T-cell (primary cell): Measurements from ENCODE around the gene INPP5A. TPM values are rescaled to one million over a fixed set of nuclear protein-coding genes. Genes with fewer than 3 reads are reported as not detected.

Experiments used
- ATAC-seq, 4 experiments: fragments of 200-7000 bp in 3 of 4; fragments of 150-1000 bp in 1 of 4; cut with Tn5 transposase; replicated peaks in 1 of 4; 1 replicate in 3 of 4; 2 replicates in 1 of 4; pipeline ENCODE4 v1.10.0; 2021; ENCODE audit warnings: moderate library complexity in 3 of 4, mild to moderate bottlenecking in 2 of 4, moderate number of reproducible peaks in 1 of 4
- CTCF ChIA-PET, 2 donors: fragments of 300-600 bp; sonication (Branson Sonifier 250); formaldehyde crosslinking; loops; one replicate each; lab custom pipeline; 2022; ENCODE audit warnings: antibody characterized with exemption in 2 of 2; lab: Charles Lee
- POLR2A ChIA-PET, 2 donors: fragments of 300-600 bp; sonication (Branson Sonifier 250); formaldehyde crosslinking; loops; one replicate each; lab custom pipeline; 2022; ENCODE audit warnings: antibody characterized with exemption in 2 of 2; lab: Charles Lee
- DNase-seq, 35 experiments: peaks; one replicate each; pipeline versions ENCODE4 v3.0.0 to v3.0.0-alpha.2; 2013 to 2023
- H3K27ac ChIP-seq: one replicate; pipeline ENCODE4 v1.5.1; 2013; ENCODE audit warnings: low read length
- H3K27me3 ChIP-seq, 2 experiments: replicated peaks in 1 of 2; 1 replicate in 1 of 2; 2 replicates in 1 of 2; pipeline versions ENCODE4 v1.6.1 to v1.7.0; 2013; ENCODE audit warnings: low read length in 1 of 2, mixed read lengths in 1 of 2; ENCODE audit not compliant: control insufficient read depth in 2 of 2, insufficient read depth in 2 of 2; ENCODE audit errors: extremely low read depth in 1 of 2
- H3K36me3 ChIP-seq, 2 donors: 1 replicate in 1 of 2; 2 replicates in 1 of 2; pipeline versions ENCODE4 v1.6.1 to v1.7.0; 2013; ENCODE audit warnings: low read length in 1 of 2; ENCODE audit not compliant: control insufficient read depth in 2 of 2, insufficient read depth in 1 of 2; ENCODE audit errors: extremely low read depth in 1 of 2
- H3K4me1 ChIP-seq, 2 experiments: 1 replicate in 1 of 2; 2 replicates in 1 of 2; pipeline versions ENCODE4 v1.6.1 to v1.7.0; 2013; ENCODE audit warnings: low read length in 2 of 2, mixed read lengths in 1 of 2; ENCODE audit not compliant: insufficient read depth in 2 of 2, control insufficient read depth in 1 of 2; ENCODE audit errors: extremely low read depth in 1 of 2
- H3K4me3 ChIP-seq, 2 donors: 1 replicate in 1 of 2; 2 replicates in 1 of 2; pipeline versions ENCODE4 v1.5.1 to v1.7.0; 2013; ENCODE audit warnings: mild to moderate bottlenecking in 2 of 2, low read length in 1 of 2, moderate library complexity in 1 of 2; ENCODE audit not compliant: control insufficient read depth in 1 of 2; ENCODE audit errors: extremely low read depth in 1 of 2
- H3K9me3 ChIP-seq: 2 replicates; pipeline ENCODE4 v1.7.0; 2013
- H3K27ac Mint-ChIP-seq, 2 donors: one replicate each; pipeline ENCODE4 v1.8.0; 2020 to 2021; ENCODE audit warnings: mild to moderate bottlenecking in 2 of 2, mixed read lengths in 2 of 2
- H3K27me3 Mint-ChIP-seq, 2 donors: one replicate each; pipeline ENCODE4 v1.8.0; 2021 to 2022; ENCODE audit warnings: mixed read lengths in 2 of 2
- H3K36me3 Mint-ChIP-seq: one replicate; pipeline ENCODE4 v1.8.0; 2021; ENCODE audit warnings: mixed read lengths
- H3K4me1 Mint-ChIP-seq, 3 donors: one replicate each; pipeline ENCODE4 v1.8.0; 2020 to 2022; ENCODE audit warnings: mixed read lengths in 3 of 3, mild to moderate bottlenecking in 1 of 3
- H3K4me3 Mint-ChIP-seq, 3 donors: one replicate each; pipeline ENCODE4 v1.8.0; 2020 to 2022; ENCODE audit warnings: mild to moderate bottlenecking in 3 of 3, mixed read lengths in 3 of 3, moderate library complexity in 3 of 3
- H3K9me3 Mint-ChIP-seq, 3 donors: one replicate each; pipeline ENCODE4 v1.8.0; 2020 to 2022; ENCODE audit warnings: mixed read lengths in 3 of 3
- WGBS: methylation state at CpG from one replicate; pipeline ENCODE4 v1.1.5; 2013; ENCODE audit warnings: missing lambda C conversion rate; ENCODE audit not compliant: insufficient coverage; 5-methylcytosine and 5-hydroxymethylcytosine counted together
- total RNA-seq, 35 experiments: library from RNA in 6 of 35; stranded (reverse) in 6 of 35; fragments of 120-200 nt in 1 of 35; gene quantifications; one replicate each; pipeline versions ENCODE4 v1.2.1 to v1.2.4 and lab custom pipeline; 2013 to 2026

INPP5A gene
- total RNA-seq, 5 donors from 2014 or later (not counting 1 experiment from before 2014, with no cell fraction given): 20.9 to 23.1 (median 22.9) TPM

DNA sequence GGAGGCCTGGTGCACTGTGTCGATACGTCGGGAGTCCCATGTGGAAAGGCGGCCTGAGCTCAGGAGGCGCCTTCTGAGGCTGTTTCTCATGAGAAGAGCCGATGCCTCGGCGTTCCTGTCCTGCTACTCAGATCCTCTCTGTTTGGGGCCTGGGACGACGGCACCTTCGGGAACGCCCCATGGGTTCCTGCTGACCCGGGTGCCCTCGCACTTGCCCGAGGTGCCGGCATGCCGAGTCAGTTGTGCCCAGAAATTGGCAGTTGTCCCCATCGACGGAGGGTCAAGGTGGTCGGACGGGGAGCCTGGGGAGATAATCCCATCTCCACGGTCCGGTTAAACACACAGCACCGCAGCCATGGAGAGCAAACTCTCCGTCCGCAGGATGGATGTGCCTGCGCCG is 215.4 kb downstream of the INPP5A start:
- Mint-ChIP-seq H3K27ac (no peak overlapping the region), H3K4me1 (no peaks in the 10 kb centered on the region), H3K36me3 (peaks cover 47% of the 10 kb centered on the region), H3K27me3 (no peaks in the 10 kb centered on the region), H3K9me3 (peaks cover 0 to 4% (median 0%) of the 10 kb centered on the region in 3 donors), H3K4me3 (no peak overlapping the region)
- Histone ChIP-seq H3K27me3 (no peaks in the 10 kb centered on the region), H3K4me1 (no peaks in the 10 kb centered on the region), H3K27ac (no peak overlapping the region), H3K4me3 (no peak overlapping the region), H3K36me3 (peaks cover 4 to 23% of the 10 kb centered on the region in 2 donors), H3K9me3 (no peaks in the 10 kb centered on the region)
- DNase-seq (no peak), ATAC-seq (no peak)
- WGBS: 96% methylated on average over 28 of the region's 28 CpGs
- CTCF ChIA-PET: no interaction called here
- POLR2A ChIA-PET: no interaction called here

DNA sequence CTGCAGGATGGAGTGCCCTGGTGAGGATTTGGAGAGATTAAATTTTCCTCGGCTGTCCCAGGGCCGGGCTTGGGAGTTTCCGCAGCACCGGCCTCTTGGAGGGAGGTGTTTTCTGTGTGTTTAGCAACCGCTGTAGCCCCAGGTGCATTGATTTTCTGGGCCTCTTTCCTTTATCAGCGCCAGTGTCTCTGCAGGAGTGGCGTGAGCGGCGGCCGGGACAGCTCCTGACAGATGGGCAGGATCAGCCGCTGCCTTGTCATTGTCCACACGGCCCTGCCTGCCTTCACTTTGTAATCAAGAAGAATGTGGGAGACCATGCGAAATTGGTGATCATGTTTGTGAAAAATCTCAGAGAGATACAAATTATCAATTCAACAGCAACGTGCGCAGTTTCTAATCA is 216.0 kb downstream of the INPP5A start:
- CTCF ChIA-PET: no interaction called here
- H3K36me3 ChIP-seq: peaks cover 4 to 23% of the 10 kb centered on the region in 2 donors
- H3K4me1 Mint-ChIP-seq: no peaks in the 10 kb centered on the region
- ATAC-seq (no peak), DNase-seq (no peak)
- H3K9me3 Mint-ChIP-seq: peaks cover 0 to 4% (median 0%) of the 10 kb centered on the region in 3 donors
- H3K9me3 ChIP-seq: no peaks in the 10 kb centered on the region
- no peak overlapping the region for H3K27ac Mint-ChIP-seq
- POLR2A ChIA-PET: no interaction called here
- no peaks in the 10 kb centered on the region for H3K27me3 ChIP-seq
- H3K27me3 Mint-ChIP-seq: no peaks in the 10 kb centered on the region
- peaks cover 45% of the 10 kb centered on the region for H3K36me3 Mint-ChIP-seq
- WGBS: 97% methylated on average over 6 of the region's 15 CpGs
- H3K4me3 ChIP-seq: no peak overlapping the region
- H3K4me1 ChIP-seq: no peaks in the 10 kb centered on the region
- no peak overlapping the region for H3K27ac ChIP-seq
- no peak overlapping the region for H3K4me3 Mint-ChIP-seq

GRCh38 chr10:132754071-132754470 is 216.5 kb downstream of the INPP5A start:
- no peak overlapping the region for H3K27ac Mint-ChIP-seq
- no peak overlapping the region for H3K4me3 ChIP-seq
- H3K4me1 ChIP-seq: no peaks in the 10 kb centered on the region
- H3K27me3 Mint-ChIP-seq: no peaks in the 10 kb centered on the region
- no peak for DNase-seq
- H3K4me1 Mint-ChIP-seq: no peaks in the 10 kb centered on the region
- H3K9me3 ChIP-seq: no peaks in the 10 kb centered on the region
- H3K27ac ChIP-seq: no peak overlapping the region
- no peak for ATAC-seq
- 94% methylated on average over 16 of the region's 18 CpGs for WGBS
- H3K27me3 ChIP-seq: no peaks in the 10 kb centered on the region
- H3K4me3 Mint-ChIP-seq: no peak overlapping the region
- peaks cover 4 to 22% of the 10 kb centered on the region in 2 donors for H3K36me3 ChIP-seq
- H3K36me3 Mint-ChIP-seq: peaks cover 45% of the 10 kb centered on the region
- POLR2A ChIA-PET: no interaction called here
- CTCF ChIA-PET: no interaction called here
- peaks cover 0 to 4% (median 0%) of the 10 kb centered on the region in 3 donors for H3K9me3 Mint-ChIP-seq

GRCh38 chr10:132755166-132755711 is 217.7 kb downstream of the INPP5A start:
- ChIA-PET POLR2A (no interaction called here), CTCF (no interaction called here)
- ATAC-seq (no peak), DNase-seq (no peak)
- peaks cover 0 to 4% (median 0%) of the 10 kb centered on the region in 3 donors for H3K9me3 Mint-ChIP-seq
- Histone ChIP-seq H3K9me3 (no peaks in the 10 kb centered on the region), H3K36me3 (peaks cover 4 to 14% of the 10 kb centered on the region in 2 donors), H3K27me3 (no peaks in the 10 kb centered on the region), H3K4me1 (no peaks in the 10 kb centered on the region), H3K4me3 (no peak overlapping the region), H3K27ac (no peak overlapping the region)
- no peaks in the 10 kb centered on the region for H3K27me3 Mint-ChIP-seq
- H3K4me3 Mint-ChIP-seq: no peak overlapping the region
- H3K4me1 Mint-ChIP-seq: no peaks in the 10 kb centered on the region
- H3K27ac Mint-ChIP-seq: no peak overlapping the region
- WGBS: 96% methylated on average over 15 of the region's 15 CpGs
- H3K36me3 Mint-ChIP-seq: peaks cover 42% of the 10 kb centered on the region

DNA sequence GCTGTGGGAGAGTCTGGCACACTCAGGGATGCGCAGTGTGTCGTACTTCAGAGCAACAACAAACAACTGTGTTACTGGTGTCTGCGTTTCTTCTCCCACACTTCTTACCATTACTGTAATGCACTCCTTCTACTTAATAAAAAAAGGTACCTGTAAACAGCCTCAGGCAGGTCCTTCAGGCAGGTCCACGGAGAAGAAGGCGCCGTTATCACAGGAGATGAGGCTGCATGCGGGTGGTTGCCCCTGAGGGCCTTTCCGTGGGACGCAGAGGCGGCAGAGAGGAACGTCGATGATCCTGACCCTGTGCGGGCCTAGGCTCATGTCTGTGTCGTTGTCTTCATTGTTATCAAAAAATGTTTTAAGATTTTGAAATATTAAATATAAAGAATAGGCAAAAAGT is 219.0 kb downstream of the INPP5A start:
- Histone ChIP-seq H3K27me3 (no peaks in the 10 kb centered on the region), H3K9me3 (no peaks in the 10 kb centered on the region), H3K4me1 (no peaks in the 10 kb centered on the region), H3K36me3 (peaks cover 4 to 11% of the 10 kb centered on the region in 2 donors), H3K27ac (no peak overlapping the region), H3K4me3 (no peak overlapping the region)
- H3K27me3 Mint-ChIP-seq: no peaks in the 10 kb centered on the region
- CTCF ChIA-PET: no interaction called here
- H3K4me1 Mint-ChIP-seq: peaks cover 0 to 5% (median 5%) of the 10 kb centered on the region in 3 donors
- 96% methylated on average over 5 of the region's 14 CpGs for WGBS
- no peak overlapping the region for H3K27ac Mint-ChIP-seq
- no peak overlapping the region for H3K4me3 Mint-ChIP-seq
- POLR2A ChIA-PET: no interaction called here
- H3K36me3 Mint-ChIP-seq: peaks cover 41% of the 10 kb centered on the region
- H3K9me3 Mint-ChIP-seq: peaks cover 0 to 4% (median 0%) of the 10 kb centered on the region in 3 donors
- DNase-seq (no peak), ATAC-seq (no peak)

GRCh38 chr10:132757171-132757570 is 219.6 kb downstream of the INPP5A start:
- peaks cover 0 to 4% (median 0%) of the 10 kb centered on the region in 3 donors for H3K9me3 Mint-ChIP-seq
- no peak overlapping the region for H3K4me3 Mint-ChIP-seq
- H3K27me3 Mint-ChIP-seq: no peaks in the 10 kb centered on the region
- ATAC-seq (no peak), DNase-seq (no peak)
- Histone ChIP-seq H3K27ac (no peak overlapping the region), H3K27me3 (no peaks in the 10 kb centered on the region), H3K9me3 (no peaks in the 10 kb centered on the region), H3K4me3 (no peak overlapping the region), H3K4me1 (no peaks in the 10 kb centered on the region), H3K36me3 (peaks cover 4 to 11% of the 10 kb centered on the region in 2 donors)
- ChIA-PET CTCF (no interaction called here), POLR2A (no interaction called here)
- no peak overlapping the region for H3K27ac Mint-ChIP-seq
- WGBS: 99% methylated on average over 26 of the region's 27 CpGs
- H3K4me1 Mint-ChIP-seq: peaks cover 0 to 10% (median 9%) of the 10 kb centered on the region in 3 donors
- peaks cover 41% of the 10 kb centered on the region for H3K36me3 Mint-ChIP-seq
